Vagina (tissue), 2 donors: ENCODE results near the gene SEC16A. TPM values are rescaled to one million over a fixed set of nuclear protein-coding genes. Genes with fewer than 3 reads are reported as not detected.

Source experiments
- DNase-seq, 2 donors: peaks; one replicate each; pipeline ENCODE4 v3.0.0-alpha.2; 2017; ENCODE audit errors: extremely low spot score in 2 of 2
- H3K27ac ChIP-seq: fragments of 200-600 bp; sonication (generic); one replicate; pipeline ENCODE4 v1.5.1; 2019
- H3K27me3 ChIP-seq: fragments of 200-600 bp; sonication (generic); one replicate; pipeline ENCODE4 v1.5.1; 2019
- H3K36me3 ChIP-seq, 2 donors: fragments of 200-600 bp; sonication (generic); one replicate each; pipeline ENCODE4 v1.5.1; 2017 to 2019
- H3K4me1 ChIP-seq: fragments of 200-600 bp; sonication (generic); one replicate; pipeline ENCODE4 v1.5.1; 2019
- H3K4me3 ChIP-seq, 2 donors: fragments of 200-600 bp; sonication (generic); 1 replicate in 1 of 2; 2 replicates in 1 of 2; pipeline ENCODE4 v1.5.1; 2016 to 2019
- H3K9me3 ChIP-seq: fragments of 200-600 bp; sonication (generic); one replicate; pipeline ENCODE4 v1.5.1; 2019
- POLR2A ChIP-seq, 2 donors: fragments of 450-650 bp; IDR thresholded peaks; one replicate each; pipeline ENCODE4 v1.6.1; 2017; ENCODE audit warnings: antibody characterized with exemption in 2 of 2, mild to moderate bottlenecking in 2 of 2, moderate library complexity in 2 of 2
- POLR2AphosphoS5 ChIP-seq, 2 donors: sonication (generic); formaldehyde crosslinking; IDR thresholded peaks; one replicate each; pipeline ENCODE4 v1.9.0; 2017; ENCODE audit warnings: antibody characterized with exemption in 2 of 2, mild to moderate bottlenecking in 2 of 2, low read depth in 1 of 2; ENCODE audit not compliant: insufficient read depth in 1 of 2
- intact Hi-C: fragments of 100-400 bp; cut with DNase I; formaldehyde crosslinking; loops from one replicate; pipeline ENCODE4 v1.15.1; 2023
- total RNA-seq: library from RNA; depleted of rRNA; stranded (reverse); fragments of >200 nt; gene quantifications from one replicate; pipeline ENCODE4 v1.2.3, GENCODE V29; 2016
- TF ChIP-seq, protein P1 (sequence below), 3 experiments: fragments of 450-650 bp in 2 of 3; fragments of 200-600 bp in 1 of 3; sonication (generic) in 1 of 3; IDR thresholded peaks; one replicate each; pipeline ENCODE4 v1.5.1; 2017 to 2019; ENCODE audit warnings: antibody characterized with exemption in 3 of 3, mild to moderate bottlenecking in 2 of 3, moderate library complexity in 2 of 3

Gene SEC16A
- total RNA-seq, 1 donor from 2014 or later: 52.3 TPM

DNA sequence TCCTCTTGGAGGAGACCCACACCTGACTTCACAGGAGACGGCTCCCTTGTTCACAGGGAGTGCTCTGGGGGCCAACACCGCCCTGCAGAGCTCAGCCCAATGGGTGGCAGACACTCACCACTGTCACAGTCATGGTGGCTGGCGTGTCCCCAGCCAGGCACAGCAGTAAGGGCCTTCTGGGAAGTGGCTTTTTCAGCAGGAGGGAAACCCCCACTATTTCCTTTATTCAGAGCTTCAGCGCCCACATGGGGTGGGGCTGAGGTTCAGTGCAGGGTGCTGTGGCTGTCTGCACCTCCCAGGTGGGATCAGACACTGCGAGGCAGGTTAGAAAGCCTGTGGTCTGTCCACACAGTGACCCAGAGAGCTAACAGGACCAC, 79.3 kb downstream of the SEC16A start:
- Histone ChIP-seq H3K36me3 (peaks cover 0 to 22% of the 10 kb centered on the region in 2 donors), H3K9me3 (no peaks in the 10 kb centered on the region), H3K4me1 (peaks cover 23% of the 10 kb centered on the region), H3K27ac (no peak overlapping the region), H3K4me3 (no peak overlapping the region), H3K27me3 (no peaks in the 10 kb centered on the region)
- TF ChIP-seq, protein P1, sequence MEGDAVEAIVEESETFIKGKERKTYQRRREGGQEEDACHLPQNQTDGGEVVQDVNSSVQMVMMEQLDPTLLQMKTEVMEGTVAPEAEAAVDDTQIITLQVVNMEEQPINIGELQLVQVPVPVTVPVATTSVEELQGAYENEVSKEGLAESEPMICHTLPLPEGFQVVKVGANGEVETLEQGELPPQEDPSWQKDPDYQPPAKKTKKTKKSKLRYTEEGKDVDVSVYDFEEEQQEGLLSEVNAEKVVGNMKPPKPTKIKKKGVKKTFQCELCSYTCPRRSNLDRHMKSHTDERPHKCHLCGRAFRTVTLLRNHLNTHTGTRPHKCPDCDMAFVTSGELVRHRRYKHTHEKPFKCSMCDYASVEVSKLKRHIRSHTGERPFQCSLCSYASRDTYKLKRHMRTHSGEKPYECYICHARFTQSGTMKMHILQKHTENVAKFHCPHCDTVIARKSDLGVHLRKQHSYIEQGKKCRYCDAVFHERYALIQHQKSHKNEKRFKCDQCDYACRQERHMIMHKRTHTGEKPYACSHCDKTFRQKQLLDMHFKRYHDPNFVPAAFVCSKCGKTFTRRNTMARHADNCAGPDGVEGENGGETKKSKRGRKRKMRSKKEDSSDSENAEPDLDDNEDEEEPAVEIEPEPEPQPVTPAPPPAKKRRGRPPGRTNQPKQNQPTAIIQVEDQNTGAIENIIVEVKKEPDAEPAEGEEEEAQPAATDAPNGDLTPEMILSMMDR (IDR thresholded peaks at IDR 0.05): no peak
- TF ChIP-seq POLR2A (IDR thresholded peaks at IDR 0.05) (no peak), POLR2AphosphoS5 (IDR thresholded peaks at IDR 0.05; ENCODE audit: insufficient read depth in 1 of 2, low read depth in 1 of 2) (no peak)
- no peak for DNase-seq
- intact Hi-C loops: loop anchor here (10.0 kb wide), 1 partner anchor 89 kb away; no protein-coding TSS in a partner anchor

DNA sequence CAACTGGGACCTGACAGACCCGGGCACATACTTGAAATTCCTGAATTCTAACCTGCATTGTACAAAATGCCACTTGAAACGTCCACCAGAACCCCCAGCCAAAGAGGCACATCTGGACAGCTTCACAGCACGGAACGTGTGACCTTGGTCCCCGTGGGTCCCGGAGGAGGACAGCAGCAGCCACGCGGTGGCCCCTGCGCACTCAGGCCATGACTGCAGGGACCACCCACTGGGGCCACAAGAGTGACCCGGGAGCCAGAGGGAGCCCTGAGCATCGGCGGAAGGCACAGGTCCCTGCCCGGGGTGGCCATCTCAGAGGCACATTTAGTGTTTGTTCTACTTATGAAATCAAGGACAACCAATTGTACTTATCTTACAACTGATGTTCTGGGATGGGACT, 80.8 kb downstream of the SEC16A start:
- intact Hi-C loops: loop anchor here (10.0 kb wide), 1 partner anchor 87 kb away; no protein-coding TSS in a partner anchor
- peaks cover 0 to 26% of the 10 kb centered on the region in 2 donors for H3K36me3 ChIP-seq
- no peak overlapping the region for H3K4me3 ChIP-seq
- no peaks in the 10 kb centered on the region for H3K9me3 ChIP-seq
- TF ChIP-seq POLR2AphosphoS5 (IDR thresholded peaks at IDR 0.05; ENCODE audit: insufficient read depth in 1 of 2, low read depth in 1 of 2) (no peak), POLR2A (IDR thresholded peaks at IDR 0.05) (no peak)
- TF ChIP-seq, protein P1 (IDR thresholded peaks at IDR 0.05): no peak
- no peaks in the 10 kb centered on the region for H3K27me3 ChIP-seq
- peaks cover 21% of the 10 kb centered on the region for H3K4me1 ChIP-seq
- H3K27ac ChIP-seq: no peak overlapping the region
- DNase-seq: no peak

DNA sequence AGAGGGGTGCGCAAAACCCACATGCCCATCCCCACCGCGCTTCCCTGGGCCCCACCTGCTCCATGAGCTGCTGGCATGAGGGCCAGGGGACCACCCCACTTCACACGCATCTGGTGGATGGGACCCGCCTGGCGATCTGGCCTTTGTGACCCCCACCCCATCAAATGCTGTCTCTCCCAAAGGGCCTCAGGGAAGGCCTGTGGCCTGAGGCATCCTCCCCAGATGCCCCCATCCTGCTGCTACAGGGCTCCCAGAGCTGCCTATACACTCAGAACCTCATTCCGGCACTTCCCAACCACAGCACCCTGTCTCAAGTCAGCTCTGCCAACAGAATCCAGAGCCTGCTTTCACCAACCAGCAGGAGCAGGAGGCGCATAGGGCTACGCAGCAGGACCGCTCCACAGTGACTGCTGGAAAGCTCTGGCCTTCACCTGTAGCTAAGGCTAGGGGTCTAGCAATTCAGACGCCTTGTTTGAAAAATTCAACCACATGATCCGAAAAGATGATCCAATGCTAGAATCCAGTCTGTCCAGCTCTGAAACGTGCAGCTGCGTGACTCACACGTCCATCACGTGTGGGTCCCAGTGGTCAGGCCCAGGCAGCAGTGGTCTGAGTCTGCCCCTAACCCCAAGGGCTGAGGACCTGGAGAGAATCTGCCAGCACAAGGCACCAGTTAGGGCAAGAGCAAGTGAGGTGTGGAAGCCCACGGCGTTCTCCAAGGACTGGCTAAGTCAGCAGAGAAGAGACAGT, 81.5 kb downstream of the SEC16A start:
- Histone ChIP-seq H3K27ac (no peak overlapping the region), H3K27me3 (no peaks in the 10 kb centered on the region), H3K4me3 (no peak overlapping the region), H3K9me3 (no peaks in the 10 kb centered on the region), H3K36me3 (peaks cover 0 to 29% of the 10 kb centered on the region in 2 donors), H3K4me1 (peaks cover 21% of the 10 kb centered on the region)
- TF ChIP-seq POLR2A (IDR thresholded peaks at IDR 0.05) (no peak), POLR2AphosphoS5 (IDR thresholded peaks at IDR 0.05; ENCODE audit: insufficient read depth in 1 of 2, low read depth in 1 of 2) (no peak)
- TF ChIP-seq, protein P1 (IDR thresholded peaks at IDR 0.05): no peak
- DNase-seq: no peak
- intact Hi-C loops: loop anchor here (10.0 kb wide), 1 partner anchor 87 kb away; no protein-coding TSS in a partner anchor

DNA sequence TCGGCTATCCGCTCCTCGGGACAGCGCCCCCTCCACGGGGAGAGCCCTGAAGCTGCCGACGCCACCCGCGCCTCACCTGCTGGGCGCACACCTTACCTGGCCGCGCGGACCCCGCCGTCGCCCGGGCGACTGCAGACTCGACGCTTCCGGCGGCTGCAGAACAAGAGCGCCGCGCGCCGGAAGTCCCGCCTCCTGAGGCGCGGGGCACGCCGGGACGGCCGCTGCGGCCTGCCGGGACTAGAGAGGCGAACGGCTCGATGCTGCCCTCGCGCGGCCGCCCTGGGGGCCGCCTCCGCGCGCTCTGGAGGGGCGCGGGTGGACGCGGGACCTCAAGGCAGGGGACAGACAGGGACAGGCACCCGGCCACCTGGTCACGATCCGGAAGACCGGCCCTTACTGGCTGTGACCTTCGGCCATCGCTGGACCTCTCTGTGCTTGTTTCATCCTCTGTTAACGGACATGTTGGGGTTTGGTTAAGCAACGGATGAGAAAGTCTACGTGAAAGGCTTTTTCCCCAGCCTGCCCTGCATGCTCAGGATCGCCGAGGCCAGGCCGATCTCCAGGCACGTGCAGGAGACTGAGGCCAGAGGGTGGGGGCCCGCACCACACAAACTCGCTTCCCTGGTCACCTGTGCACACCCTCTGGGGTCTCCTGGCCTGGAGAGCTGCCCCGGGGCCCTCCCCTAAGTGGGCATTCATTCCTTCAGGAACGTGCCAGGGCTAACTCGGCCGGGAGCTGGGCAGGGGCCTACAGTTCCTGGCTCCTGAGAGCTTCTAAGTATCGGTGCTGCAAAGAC, 82.6 kb downstream of the SEC16A start, which contains the start of gene SNAPC4:
TSS of gene SNAPC4 (minus strand) at position 133 of the 797 bp plus-strand sequence. CDS start 1,742 bp downstream, outside the sequence.
- no peak for DNase-seq
- Histone ChIP-seq H3K9me3 (no peaks in the 10 kb centered on the region), H3K27ac (peak within 1 kb of the TSS; percentile 31), H3K4me3 (peak within 1 kb of the TSS; percentile 92 to 96), H3K27me3 (no peaks in the 10 kb centered on the region), H3K4me1 (peaks cover 21% of the 10 kb centered on the region), H3K36me3 (peaks cover 0 to 30% of the 10 kb centered on the region in 2 donors)
- intact Hi-C loops: loop anchor here (10.0 kb wide), 1 partner anchor 85 kb away; no protein-coding TSS in a partner anchor
- no peak for TF ChIP-seq POLR2A (IDR thresholded peaks at IDR 0.05)
- TF ChIP-seq, protein P1 (IDR thresholded peaks at IDR 0.05): peak; percentile 75 to 100 (median 90)
